Tibial nerve (tissue), 4 donors: ENCODE results near the gene COL2A1.

Experiments used
- CTCF ChIP-seq, 5 experiments: fragments of 200-600 bp in 3 of 5; fragments of 450-650 bp in 2 of 5; sonication (generic) in 3 of 5; IDR thresholded peaks; one replicate each; pipeline ENCODE4 v1.5.1; 2016 to 2019; ENCODE audit warnings: antibody characterized with exemption in 5 of 5, mild to moderate bottlenecking in 3 of 5, moderate library complexity in 2 of 5
- EP300 ChIP-seq, 2 donors: sonication (generic); formaldehyde crosslinking; IDR thresholded peaks; one replicate each; pipeline ENCODE4 v1.6.1; 2017; ENCODE audit warnings: antibody characterized with exemption in 2 of 2, mild to moderate bottlenecking in 1 of 2
- POLR2A ChIP-seq, 2 donors: fragments of 450-650 bp; IDR thresholded peaks; one replicate each; pipeline ENCODE4 v1.6.1; 2017; ENCODE audit warnings: antibody characterized with exemption in 2 of 2, mild to moderate bottlenecking in 2 of 2, moderate library complexity in 2 of 2

DNA sequence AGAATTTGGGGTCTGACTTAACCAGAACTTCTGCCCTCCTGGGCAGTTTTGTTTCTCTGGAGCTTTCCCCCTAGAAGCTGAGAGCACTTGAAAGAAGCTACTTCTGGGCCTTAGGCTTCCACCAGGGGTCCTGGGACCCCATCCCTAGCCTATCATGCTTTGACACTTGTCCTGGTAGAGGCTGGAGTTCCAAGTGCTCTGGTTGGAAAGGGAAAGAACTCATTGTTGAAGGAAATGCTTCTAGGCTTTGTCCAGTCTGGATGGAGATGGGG lies 1.4 kb upstream of the COL2A1 start:
- no peak for TF ChIP-seq CTCF (IDR thresholded peaks at IDR 0.05)
- TF ChIP-seq POLR2A (IDR thresholded peaks at IDR 0.05): no peak
- no peak for TF ChIP-seq EP300 (IDR thresholded peaks at IDR 0.05)
